Peyer's patch (tissue), 4 donors: ENCODE results near the gene TLX2.

Experiments used
- POLR2A ChIP-seq, 2 donors: fragments of 450-650 bp; IDR thresholded peaks; one replicate each; pipeline ENCODE4 v1.5.1; 2017; ENCODE audit warnings: antibody characterized with exemption in 2 of 2, mild to moderate bottlenecking in 2 of 2, moderate library complexity in 2 of 2
- TF ChIP-seq, protein P1 (sequence below), 6 experiments: fragments of 450-650 bp in 4 of 6; fragments of 200-600 bp in 2 of 6; sonication (generic) in 1 of 6; IDR thresholded peaks; one replicate each; pipeline ENCODE4 v1.5.1; 2017 to 2019; ENCODE audit warnings: antibody characterized with exemption in 6 of 6, mild to moderate bottlenecking in 3 of 6, moderate library complexity in 1 of 6

DNA sequence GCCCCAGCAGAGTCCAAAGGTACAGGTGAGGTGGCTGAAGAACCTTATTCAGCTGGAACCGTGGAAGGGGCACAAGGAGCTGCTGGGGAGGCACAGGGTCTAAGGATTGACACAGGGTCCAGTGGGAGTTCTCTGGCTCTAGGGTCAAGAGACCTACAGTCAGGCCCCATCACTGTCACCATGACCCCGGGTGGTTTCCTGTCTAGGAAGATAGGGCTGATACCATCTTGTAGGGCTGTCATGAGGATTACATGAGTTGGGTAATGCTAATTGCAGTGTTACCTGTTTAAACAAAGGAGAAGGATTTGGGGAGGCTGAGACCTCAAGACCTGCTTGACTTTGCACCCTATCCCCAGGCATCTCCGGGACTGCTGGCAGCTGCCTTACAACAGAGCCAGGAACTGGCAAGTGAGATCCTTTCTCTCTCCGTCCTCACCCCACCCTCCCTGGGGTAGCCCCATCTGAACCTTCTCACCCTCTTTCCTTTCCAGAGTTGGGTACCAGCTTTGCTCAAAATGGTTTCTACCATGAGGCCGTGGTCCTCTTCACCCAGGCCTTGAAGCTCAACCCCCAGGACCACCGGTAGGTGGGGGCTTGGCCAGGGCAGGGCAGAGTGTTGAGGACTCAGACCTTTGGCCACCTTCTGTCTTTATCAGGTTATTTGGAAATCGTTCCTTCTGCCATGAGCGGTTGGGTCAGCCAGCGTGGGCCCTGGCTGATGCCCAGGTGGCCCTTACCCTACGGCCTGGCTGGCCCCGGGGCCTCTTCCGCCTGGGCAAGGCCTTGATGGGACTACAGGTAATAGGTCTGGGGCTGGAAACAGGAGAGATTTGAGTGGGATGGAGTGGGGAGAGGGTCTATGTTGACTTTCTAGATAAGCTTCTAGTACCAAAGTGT is 22.4 kb upstream of the TLX2 start:
- TF ChIP-seq, protein P1, sequence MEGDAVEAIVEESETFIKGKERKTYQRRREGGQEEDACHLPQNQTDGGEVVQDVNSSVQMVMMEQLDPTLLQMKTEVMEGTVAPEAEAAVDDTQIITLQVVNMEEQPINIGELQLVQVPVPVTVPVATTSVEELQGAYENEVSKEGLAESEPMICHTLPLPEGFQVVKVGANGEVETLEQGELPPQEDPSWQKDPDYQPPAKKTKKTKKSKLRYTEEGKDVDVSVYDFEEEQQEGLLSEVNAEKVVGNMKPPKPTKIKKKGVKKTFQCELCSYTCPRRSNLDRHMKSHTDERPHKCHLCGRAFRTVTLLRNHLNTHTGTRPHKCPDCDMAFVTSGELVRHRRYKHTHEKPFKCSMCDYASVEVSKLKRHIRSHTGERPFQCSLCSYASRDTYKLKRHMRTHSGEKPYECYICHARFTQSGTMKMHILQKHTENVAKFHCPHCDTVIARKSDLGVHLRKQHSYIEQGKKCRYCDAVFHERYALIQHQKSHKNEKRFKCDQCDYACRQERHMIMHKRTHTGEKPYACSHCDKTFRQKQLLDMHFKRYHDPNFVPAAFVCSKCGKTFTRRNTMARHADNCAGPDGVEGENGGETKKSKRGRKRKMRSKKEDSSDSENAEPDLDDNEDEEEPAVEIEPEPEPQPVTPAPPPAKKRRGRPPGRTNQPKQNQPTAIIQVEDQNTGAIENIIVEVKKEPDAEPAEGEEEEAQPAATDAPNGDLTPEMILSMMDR (IDR thresholded peaks at IDR 0.05): no peak
- TF ChIP-seq POLR2A (IDR thresholded peaks at IDR 0.05): no peak
